NB4 (cell line): ENCODE data around the gene ARHGEF10L.

Source experiments
- DNase-seq: peaks from one replicate; pipeline ENCODE4 v3.0.0; 2010; ENCODE audit warnings: low read depth
- H3K4me3 ChIP-seq: one replicate; pipeline ENCODE4 v1.5.1; 2011; ENCODE audit warnings: mild to moderate bottlenecking, low read depth, low read length, moderate library complexity
- CTCF ChIP-seq: IDR thresholded peaks from one replicate; pipeline ENCODE4 v1.5.1; 2012; ENCODE audit warnings: low read depth, low read length
- MAX ChIP-seq: IDR thresholded peaks from 2 replicates; pipeline ENCODE4 v1.6.1; 2011; ENCODE audit warnings: low read depth, low read length
- MYC ChIP-seq: IDR thresholded peaks from 2 replicates; pipeline ENCODE4 v1.6.1; 2011; ENCODE audit warnings: low read depth, low read length
- POLR2A ChIP-seq: IDR thresholded peaks from 2 replicates; pipeline ENCODE4 v1.6.1; 2011; ENCODE audit warnings: mild to moderate bottlenecking; ENCODE audit not compliant: insufficient read length; ENCODE audit errors: extremely low read depth

ARHGEF10L gene

GRCh38 chr1:17654519-17654918 lies 115.0 kb downstream of the ARHGEF10L start:
- TF ChIP-seq CTCF (no peak), MYC (no peak), POLR2A (no peak), MAX (no peak)
- no peak for DNase-seq

GRCh38 chr1:17655169-17655568 lies 115.7 kb downstream of the ARHGEF10L start:
- H3K4me3 ChIP-seq = no peak overlapping the region
- TF ChIP-seq MYC (no peak), POLR2A (no peak), MAX (no peak), CTCF (no peak)

More at GRCh38 chr1:17654519-17654918, 115.0 kb downstream of the ARHGEF10L start:
- no peak overlapping the region for H3K4me3 ChIP-seq

DNA sequence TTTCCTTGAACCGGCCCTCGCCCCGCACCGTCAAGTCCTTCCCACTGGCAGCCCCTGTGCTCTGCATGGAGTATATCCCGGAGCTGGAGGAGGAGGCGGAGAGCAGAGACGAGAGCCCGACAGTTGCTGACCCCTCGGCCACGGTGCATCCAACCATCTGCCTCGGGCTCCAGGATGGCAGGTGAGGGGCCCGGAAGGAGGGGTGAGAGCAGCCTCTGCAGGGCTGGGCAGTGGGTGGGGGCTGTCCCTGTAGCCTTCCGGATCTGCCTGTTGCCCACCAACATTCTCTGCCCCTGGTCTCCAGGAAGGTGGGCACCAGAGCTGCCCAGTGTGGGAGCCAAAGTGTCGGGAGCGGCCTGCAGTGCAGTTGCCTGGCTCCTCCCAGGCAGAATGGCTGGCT lies 116.4 kb downstream of the ARHGEF10L start:
- TF ChIP-seq MYC (no peak), MAX (no peak), POLR2A (no peak), CTCF (no peak)
- no peak for DNase-seq
- H3K4me3 ChIP-seq = no peak overlapping the region

More at GRCh38 chr1:17655169-17655568, 115.7 kb downstream of the ARHGEF10L start:
- DNase-seq = no peak

DNA sequence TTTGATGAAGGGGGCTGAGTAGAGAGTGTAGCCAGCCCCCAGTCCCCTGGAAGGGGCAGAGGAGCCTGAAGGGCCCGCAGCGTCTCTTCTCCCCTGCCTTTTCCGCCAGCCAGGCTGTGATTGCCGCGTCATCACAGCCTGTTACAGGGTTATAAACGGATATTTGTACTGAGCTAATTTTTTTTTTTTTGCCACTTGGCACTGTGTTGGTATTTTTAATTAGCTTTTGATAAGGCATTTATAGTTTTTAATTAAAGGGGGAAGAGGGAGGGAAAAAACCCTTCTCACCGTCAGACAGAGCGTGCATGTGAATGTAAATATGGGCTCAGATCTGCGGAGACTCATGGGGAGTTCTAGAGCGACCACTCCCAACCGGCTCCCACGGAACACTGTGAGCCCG lies 117.9 kb downstream of the ARHGEF10L start:
- H3K4me3 ChIP-seq = no peak overlapping the region
- DNase-seq = no peak
- TF ChIP-seq CTCF (no peak), MAX (no peak), POLR2A (no peak), MYC (no peak)

DNA sequence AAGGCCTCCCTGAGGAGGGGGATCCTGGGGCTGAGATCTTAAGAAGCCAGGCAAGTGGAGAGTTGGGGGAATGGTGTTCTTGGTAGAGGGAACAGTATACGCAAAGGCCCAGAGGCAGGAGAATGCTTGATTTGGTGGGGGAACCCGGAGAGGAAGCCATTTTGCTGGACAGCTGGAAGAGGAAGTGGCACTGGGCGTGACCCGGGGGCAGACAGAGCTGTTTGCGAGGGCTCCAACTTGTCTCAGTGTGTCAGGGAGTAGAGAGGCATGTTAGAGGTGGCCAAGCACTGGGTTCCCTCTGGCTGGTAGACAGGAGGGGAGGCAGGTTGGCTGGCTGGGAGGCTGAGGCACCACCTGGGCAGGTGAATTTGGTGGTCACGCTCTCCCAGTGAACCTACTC lies 119.3 kb downstream of the ARHGEF10L start:
- DNase-seq = peak; percentile 34
- no peak overlapping the region for H3K4me3 ChIP-seq
- no peak for TF ChIP-seq POLR2A
- TF ChIP-seq MAX = no peak
- TF ChIP-seq MYC = no peak
- no peak for TF ChIP-seq CTCF
